ENCODE results near the gene NRP1.

The NRP1 gene

GRCh38 chr10:33256458-33256857 lies 78.0 kb downstream of the NRP1 start:
- no peak for FAIRE-seq

- FAIRE-seq, result no peak
These were observed 79.8 kb downstream of the NRP1 start for GRCh38 chr10:33254556-33255160.

GRCh38 chr10:33253411-33253810 lies 81.1 kb downstream of the NRP1 start:
- no peak for FAIRE-seq

- FAIRE-seq, result no peak
These were observed 81.7 kb downstream of the NRP1 start for GRCh38 chr10:33252794-33253203.

GRCh38 chr10:33252324-33252723 lies 82.1 kb downstream of the NRP1 start:
- FAIRE-seq, result no peak

- FAIRE-seq, result no peak
These were observed 84.7 kb downstream of the NRP1 start for GRCh38 chr10:33249659-33250345.

GRCh38 chr10:33249137-33249536 lies 85.3 kb downstream of the NRP1 start:
- no peak for FAIRE-seq

GRCh38 chr10:33248638-33249037 lies 85.8 kb downstream of the NRP1 start:
- FAIRE-seq, result no peak

- no peak for FAIRE-seq
These were observed 87.1 kb downstream of the NRP1 start for GRCh38 chr10:33247221-33247922.

GRCh38 chr10:33245343-33245742 lies 89.1 kb downstream of the NRP1 start:
- no peak for FAIRE-seq

GRCh38 chr10:33244354-33244967 lies 90.0 kb downstream of the NRP1 start:
- FAIRE-seq, result no peak

- no peak for FAIRE-seq
These were observed 90.8 kb downstream of the NRP1 start for GRCh38 chr10:33243703-33244102.

GRCh38 chr10:33242931-33243330 lies 91.5 kb downstream of the NRP1 start:
- FAIRE-seq, result no peak

GRCh38 chr10:33241351-33241750 lies 93.1 kb downstream of the NRP1 start:
- no peak for FAIRE-seq

GRCh38 chr10:33240931-33241330 lies 93.5 kb downstream of the NRP1 start:
- FAIRE-seq, result no peak

- no peak for FAIRE-seq
These were observed 94.2 kb downstream of the NRP1 start for GRCh38 chr10:33240258-33240657.

- no peak for FAIRE-seq
These were observed 95.2 kb downstream of the NRP1 start for GRCh38 chr10:33239257-33239656.

- no peak for FAIRE-seq
These were observed 95.8 kb downstream of the NRP1 start for GRCh38 chr10:33238643-33239042.

- FAIRE-seq, result no peak
These were observed 96.5 kb downstream of the NRP1 start for GRCh38 chr10:33237736-33238624.

- FAIRE-seq, result no peak
These were observed 97.6 kb downstream of the NRP1 start for GRCh38 chr10:33236916-33237315.

- FAIRE-seq, result no peak
These were observed 98.5 kb downstream of the NRP1 start for GRCh38 chr10:33235951-33236350.

GRCh38 chr10:33235251-33235884 lies 99.1 kb downstream of the NRP1 start:
- no peak for FAIRE-seq
